ENCODE results near the gene MCM10. TPM values are rescaled to one million over a fixed set of nuclear protein-coding genes. Genes with fewer than 3 reads are reported as not detected.
"Not testable (repeated sequence)": the region's sequence is repeated elsewhere in the genome, so short reads cannot be mapped to it uniquely, and the experiment has no call there.

Gene MCM10
- total and polyA plus RNA-seq, 2 experiments from 2014 or later = 38.2 to 43.0 TPM

GRCh38 chr10:13234736-13235135 is 73.4 kb downstream of the MCM10 start:
- H2AFZ ChIP-seq = peak overlapping the region; percentile 96; the same call in 1 of the 2 replicates

GRCh38 chr10:13236638-13237037 is 75.3 kb downstream of the MCM10 start:
- H3F3A ChIP-seq (replicated peaks; ENCODE audit: low read depth) = peaks cover 6% of the 10 kb centered on the region
- H3K4me1 ChIP-seq (ENCODE audit: insufficient read depth) = peaks cover 25% of the 10 kb centered on the region
- H3K36me3 ChIP-seq (ENCODE audit: insufficient read depth) = no peaks in the 10 kb centered on the region
- H3K27ac ChIP-seq (ENCODE audit: low read depth) = no peak overlapping the region
- H3K9me3 Mint-ChIP-seq = no peaks in the 10 kb centered on the region
- H3K4me2 ChIP-seq = no peak overlapping the region
- no peak for ATAC-seq
- H3K27ac Mint-ChIP-seq = no peak overlapping the region
- peaks cover 7% of the 10 kb centered on the region for H3K27me3 Mint-ChIP-seq (ENCODE audit: insufficient read depth, low read depth, poor library complexity)
- H4K20me1 ChIP-seq (replicated peaks; ENCODE audit: insufficient read depth) = no peaks in the 10 kb centered on the region
- H3K79me2 ChIP-seq (replicated peaks; ENCODE audit: insufficient read depth) = no peaks in the 10 kb centered on the region
- H3K4me1 Mint-ChIP-seq = peaks cover 24% of the 10 kb centered on the region
- H3K27me3 ChIP-seq (ENCODE audit: insufficient read depth) = no peaks in the 10 kb centered on the region
- H3K4me3 ChIP-seq = no peak overlapping the region
- 0 out of 2 replicates have a peak, but pooled peaks cover 6% of the 10 kb centered on the region for H3K9me2 ChIP-seq (ENCODE audit: insufficient read depth)
- no peak overlapping the region for H3K4me3 Mint-ChIP-seq
- H3K36me3 Mint-ChIP-seq (ENCODE audit: low read depth) = no peaks in the 10 kb centered on the region
- DNase-seq (ENCODE audit: low spot score) = no peak
- no peak overlapping the region for H2AFZ ChIP-seq
- TF ChIP-seq ZNF114 (CRISPR knock-in tag; IDR thresholded peaks at IDR 0.05) (no peak), CREB1 (CRISPR knock-in tag; IDR thresholded peaks at IDR 0.05; ENCODE audit: low read depth) (no peak), EZH2 (IDR thresholded peaks at IDR 0.05; ENCODE audit: low read depth, unreplicated experiment) (no peak), ZNF331 (CRISPR knock-in tag; IDR thresholded peaks at IDR 0.05; ENCODE audit: low read depth) (no peak), NANOG (IDR thresholded peaks at IDR 0.05; ENCODE audit: borderline replicate concordance) (no peak), STAT1 (IDR thresholded peaks at IDR 0.05; ENCODE audit: unreplicated experiment) (no peak), POLR2AphosphoS5 (IDR thresholded peaks at IDR 0.05; ENCODE audit: low read depth) (no peak), JUNB (IDR thresholded peaks at IDR 0.05; ENCODE audit: unreplicated experiment) (no peak), EZH2phosphoT487 (IDR thresholded peaks at IDR 0.05; ENCODE audit: unreplicated experiment) (no peak)
- TF ChIP-seq, protein P1, sequence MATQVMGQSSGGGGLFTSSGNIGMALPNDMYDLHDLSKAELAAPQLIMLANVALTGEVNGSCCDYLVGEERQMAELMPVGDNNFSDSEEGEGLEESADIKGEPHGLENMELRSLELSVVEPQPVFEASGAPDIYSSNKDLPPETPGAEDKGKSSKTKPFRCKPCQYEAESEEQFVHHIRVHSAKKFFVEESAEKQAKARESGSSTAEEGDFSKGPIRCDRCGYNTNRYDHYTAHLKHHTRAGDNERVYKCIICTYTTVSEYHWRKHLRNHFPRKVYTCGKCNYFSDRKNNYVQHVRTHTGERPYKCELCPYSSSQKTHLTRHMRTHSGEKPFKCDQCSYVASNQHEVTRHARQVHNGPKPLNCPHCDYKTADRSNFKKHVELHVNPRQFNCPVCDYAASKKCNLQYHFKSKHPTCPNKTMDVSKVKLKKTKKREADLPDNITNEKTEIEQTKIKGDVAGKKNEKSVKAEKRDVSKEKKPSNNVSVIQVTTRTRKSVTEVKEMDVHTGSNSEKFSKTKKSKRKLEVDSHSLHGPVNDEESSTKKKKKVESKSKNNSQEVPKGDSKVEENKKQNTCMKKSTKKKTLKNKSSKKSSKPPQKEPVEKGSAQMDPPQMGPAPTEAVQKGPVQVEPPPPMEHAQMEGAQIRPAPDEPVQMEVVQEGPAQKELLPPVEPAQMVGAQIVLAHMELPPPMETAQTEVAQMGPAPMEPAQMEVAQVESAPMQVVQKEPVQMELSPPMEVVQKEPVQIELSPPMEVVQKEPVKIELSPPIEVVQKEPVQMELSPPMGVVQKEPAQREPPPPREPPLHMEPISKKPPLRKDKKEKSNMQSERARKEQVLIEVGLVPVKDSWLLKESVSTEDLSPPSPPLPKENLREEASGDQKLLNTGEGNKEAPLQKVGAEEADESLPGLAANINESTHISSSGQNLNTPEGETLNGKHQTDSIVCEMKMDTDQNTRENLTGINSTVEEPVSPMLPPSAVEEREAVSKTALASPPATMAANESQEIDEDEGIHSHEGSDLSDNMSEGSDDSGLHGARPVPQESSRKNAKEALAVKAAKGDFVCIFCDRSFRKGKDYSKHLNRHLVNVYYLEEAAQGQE (IDR thresholded peaks at IDR 0.05; ENCODE audit: unreplicated experiment) = no peak
- TF ChIP-seq, protein P2, sequence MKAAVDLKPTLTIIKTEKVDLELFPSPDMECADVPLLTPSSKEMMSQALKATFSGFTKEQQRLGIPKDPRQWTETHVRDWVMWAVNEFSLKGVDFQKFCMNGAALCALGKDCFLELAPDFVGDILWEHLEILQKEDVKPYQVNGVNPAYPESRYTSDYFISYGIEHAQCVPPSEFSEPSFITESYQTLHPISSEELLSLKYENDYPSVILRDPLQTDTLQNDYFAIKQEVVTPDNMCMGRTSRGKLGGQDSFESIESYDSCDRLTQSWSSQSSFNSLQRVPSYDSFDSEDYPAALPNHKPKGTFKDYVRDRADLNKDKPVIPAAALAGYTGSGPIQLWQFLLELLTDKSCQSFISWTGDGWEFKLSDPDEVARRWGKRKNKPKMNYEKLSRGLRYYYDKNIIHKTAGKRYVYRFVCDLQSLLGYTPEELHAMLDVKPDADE (IDR thresholded peaks at IDR 0.05) = no peak
- TF ChIP-seq, protein P3, sequence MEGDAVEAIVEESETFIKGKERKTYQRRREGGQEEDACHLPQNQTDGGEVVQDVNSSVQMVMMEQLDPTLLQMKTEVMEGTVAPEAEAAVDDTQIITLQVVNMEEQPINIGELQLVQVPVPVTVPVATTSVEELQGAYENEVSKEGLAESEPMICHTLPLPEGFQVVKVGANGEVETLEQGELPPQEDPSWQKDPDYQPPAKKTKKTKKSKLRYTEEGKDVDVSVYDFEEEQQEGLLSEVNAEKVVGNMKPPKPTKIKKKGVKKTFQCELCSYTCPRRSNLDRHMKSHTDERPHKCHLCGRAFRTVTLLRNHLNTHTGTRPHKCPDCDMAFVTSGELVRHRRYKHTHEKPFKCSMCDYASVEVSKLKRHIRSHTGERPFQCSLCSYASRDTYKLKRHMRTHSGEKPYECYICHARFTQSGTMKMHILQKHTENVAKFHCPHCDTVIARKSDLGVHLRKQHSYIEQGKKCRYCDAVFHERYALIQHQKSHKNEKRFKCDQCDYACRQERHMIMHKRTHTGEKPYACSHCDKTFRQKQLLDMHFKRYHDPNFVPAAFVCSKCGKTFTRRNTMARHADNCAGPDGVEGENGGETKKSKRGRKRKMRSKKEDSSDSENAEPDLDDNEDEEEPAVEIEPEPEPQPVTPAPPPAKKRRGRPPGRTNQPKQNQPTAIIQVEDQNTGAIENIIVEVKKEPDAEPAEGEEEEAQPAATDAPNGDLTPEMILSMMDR (conservative IDR thresholded peaks at IDR 0.05; ENCODE audit: low read depth in 2 of 2) = no peak

More at GRCh38 chr10:13234736-13235135, 73.4 kb downstream of the MCM10 start:
- not testable (repeated sequence) for DNase-seq (ENCODE audit: low spot score); H3K36me3 ChIP-seq (ENCODE audit: insufficient read depth); H3K79me2 ChIP-seq (replicated peaks; ENCODE audit: insufficient read depth); H3K27me3 Mint-ChIP-seq (ENCODE audit: insufficient read depth, low read depth, poor library complexity); H3K27ac ChIP-seq (ENCODE audit: low read depth); H3K9me3 Mint-ChIP-seq; H3K27ac Mint-ChIP-seq; H3K9me2 ChIP-seq (ENCODE audit: insufficient read depth); H4K20me1 ChIP-seq (replicated peaks; ENCODE audit: insufficient read depth); H3K4me3 ChIP-seq; ATAC-seq; H3F3A ChIP-seq (replicated peaks; ENCODE audit: low read depth); H3K4me3 Mint-ChIP-seq; H3K27me3 ChIP-seq (ENCODE audit: insufficient read depth); H3K36me3 Mint-ChIP-seq (ENCODE audit: low read depth)
- peaks cover 34% of the 10 kb centered on the region for H3K4me1 Mint-ChIP-seq
- Histone ChIP-seq H3K4me2 (peak overlapping the region; percentile 82), H3K4me1 (ENCODE audit: insufficient read depth) (peaks cover 38% of the 10 kb centered on the region)

Measured in GM23338 (cell line).